ENCODE measurements around the gene KCTD18.

KCTD18 gene

GRCh38 chr2:200525551-200525881 lies 15.6 kb upstream of the KCTD18 start:
- H3K27ac ChIP-seq: peak overlapping the region; percentile 67
- TF ChIP-seq, protein P1, sequence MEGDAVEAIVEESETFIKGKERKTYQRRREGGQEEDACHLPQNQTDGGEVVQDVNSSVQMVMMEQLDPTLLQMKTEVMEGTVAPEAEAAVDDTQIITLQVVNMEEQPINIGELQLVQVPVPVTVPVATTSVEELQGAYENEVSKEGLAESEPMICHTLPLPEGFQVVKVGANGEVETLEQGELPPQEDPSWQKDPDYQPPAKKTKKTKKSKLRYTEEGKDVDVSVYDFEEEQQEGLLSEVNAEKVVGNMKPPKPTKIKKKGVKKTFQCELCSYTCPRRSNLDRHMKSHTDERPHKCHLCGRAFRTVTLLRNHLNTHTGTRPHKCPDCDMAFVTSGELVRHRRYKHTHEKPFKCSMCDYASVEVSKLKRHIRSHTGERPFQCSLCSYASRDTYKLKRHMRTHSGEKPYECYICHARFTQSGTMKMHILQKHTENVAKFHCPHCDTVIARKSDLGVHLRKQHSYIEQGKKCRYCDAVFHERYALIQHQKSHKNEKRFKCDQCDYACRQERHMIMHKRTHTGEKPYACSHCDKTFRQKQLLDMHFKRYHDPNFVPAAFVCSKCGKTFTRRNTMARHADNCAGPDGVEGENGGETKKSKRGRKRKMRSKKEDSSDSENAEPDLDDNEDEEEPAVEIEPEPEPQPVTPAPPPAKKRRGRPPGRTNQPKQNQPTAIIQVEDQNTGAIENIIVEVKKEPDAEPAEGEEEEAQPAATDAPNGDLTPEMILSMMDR (conservative IDR thresholded peaks at IDR 0.05): no peak

- H3K27ac ChIP-seq: peak overlapping the region; percentile 67
- TF ChIP-seq, protein P1 (conservative IDR thresholded peaks at IDR 0.05): no peak
Measured at GRCh38 chr2:200525066-200525465, 15.2 kb upstream of the KCTD18 start.

GRCh38 chr2:200523604-200524003 lies 13.7 kb upstream of the KCTD18 start:
- peak overlapping the region; percentile 67 for H3K27ac ChIP-seq

GRCh38 chr2:200523158-200523557 lies 13.3 kb upstream of the KCTD18 start:
- TF ChIP-seq, protein P1 (conservative IDR thresholded peaks at IDR 0.05): no peak
- peak overlapping the region; percentile 67 for H3K27ac ChIP-seq

More at GRCh38 chr2:200523604-200524003, 13.7 kb upstream of the KCTD18 start:
- TF ChIP-seq, protein P1 (conservative IDR thresholded peaks at IDR 0.05): no peak

- TF ChIP-seq, protein P1 (conservative IDR thresholded peaks at IDR 0.05): no peak
Measured at GRCh38 chr2:200515155-200515554, 5.3 kb upstream of the KCTD18 start.

DNA sequence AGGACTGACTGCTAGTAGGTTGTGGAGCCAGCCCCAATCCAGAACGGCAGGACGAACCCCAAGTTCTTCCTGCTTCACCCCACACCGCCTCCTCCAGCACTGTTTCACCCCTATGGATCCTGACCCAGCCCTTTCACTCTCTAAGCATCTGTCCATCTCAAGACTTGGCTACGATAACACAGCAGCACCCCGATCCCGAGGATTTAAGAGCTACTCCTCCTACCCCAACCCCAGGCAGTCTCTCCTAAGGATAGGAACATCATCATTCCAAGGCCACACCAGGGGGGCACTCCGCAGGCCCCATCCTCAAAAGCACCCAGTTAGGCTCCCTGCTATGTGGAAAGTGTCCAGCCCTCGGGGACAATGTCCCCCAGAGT lies 645 bp downstream of the KCTD18 start:
- TF ChIP-seq, protein P1 (conservative IDR thresholded peaks at IDR 0.05): no peak
- H3K27ac ChIP-seq: peak overlapping the region; percentile 84

More at GRCh38 chr2:200515155-200515554, 5.3 kb upstream of the KCTD18 start:
- H3K27ac ChIP-seq: no peak overlapping the region

DNA sequence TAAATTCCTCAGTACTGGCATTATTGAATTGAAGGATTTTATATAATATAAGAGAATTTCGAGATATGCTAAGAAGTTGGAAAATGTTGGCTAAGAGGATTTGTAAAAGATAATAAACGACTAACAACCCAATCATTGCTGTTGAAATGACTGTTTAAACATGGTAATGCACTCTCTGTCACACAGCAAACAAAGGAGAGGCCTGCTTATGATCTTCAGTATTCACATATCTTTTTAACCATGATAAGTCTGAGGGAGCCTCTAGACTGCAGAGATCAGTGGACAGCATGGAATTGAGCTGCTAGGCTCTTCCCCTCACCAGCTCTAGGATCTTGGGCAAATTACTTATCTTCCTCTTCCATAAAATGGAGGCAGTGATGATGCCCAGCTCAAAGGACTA lies 2.7 kb downstream of the KCTD18 start:
- TF ChIP-seq, protein P1 (conservative IDR thresholded peaks at IDR 0.05): no peak
- H3K27ac ChIP-seq: no peak overlapping the region

- TF ChIP-seq, protein P1 (conservative IDR thresholded peaks at IDR 0.05): no peak
- no peak overlapping the region for H3K27ac ChIP-seq
Measured at GRCh38 chr2:200506679-200507078, 3.2 kb downstream of the KCTD18 start.

All from VCaP (cell line).